C1 segment of cervical spinal cord (tissue), 14 donors: ENCODE data around the gene GSPT1.

Experiments
- DNase-seq, 14 donors: peaks; one replicate each; lab custom pipeline; 2025; lab: John Stamatoyannopoulos, UW

Gene GSPT1

GRCh38 chr16:11913425-11914079, 2.2 kb downstream of the GSPT1 start:
- no peak for DNase-seq

GRCh38 chr16:11909653-11910545, 5.9 kb downstream of the GSPT1 start:
- DNase-seq = no peak

GRCh38 chr16:11907160-11907970, 8.4 kb downstream of the GSPT1 start:
- no peak for DNase-seq

GRCh38 chr16:11903906-11904305, 11.8 kb downstream of the GSPT1 start:
- DNase-seq = no peak

GRCh38 chr16:11901091-11901490, 14.7 kb downstream of the GSPT1 start:
- no peak for DNase-seq

- no peak for DNase-seq
Measured at GRCh38 chr16:11896486-11897176, 19.1 kb downstream of the GSPT1 start.

GRCh38 chr16:11893571-11893970, 22.2 kb downstream of the GSPT1 start:
- DNase-seq = no peak

GRCh38 chr16:11892761-11893160, 23.0 kb downstream of the GSPT1 start:
- no peak for DNase-seq

- no peak for DNase-seq
Measured at GRCh38 chr16:11890231-11890965, 25.4 kb downstream of the GSPT1 start.

- DNase-seq = no peak
Measured at GRCh38 chr16:11886881-11887280, 28.9 kb downstream of the GSPT1 start.

- no peak for DNase-seq
Measured at GRCh38 chr16:11884035-11884434, 31.7 kb downstream of the GSPT1 start.

- DNase-seq = no peak
Measured at GRCh38 chr16:11880007-11880406, 35.7 kb downstream of the GSPT1 start.

- no peak for DNase-seq
Measured at GRCh38 chr16:11877374-11877773, 38.4 kb downstream of the GSPT1 start.

- no peak for DNase-seq
Measured at GRCh38 chr16:11876306-11876705, 39.5 kb downstream of the GSPT1 start.

GRCh38 chr16:11875721-11876120, 40.0 kb downstream of the GSPT1 start:
- no peak for DNase-seq

GRCh38 chr16:11871193-11871592, 44.6 kb downstream of the GSPT1 start:
- DNase-seq = no peak

- DNase-seq = no peak
Measured at GRCh38 chr16:11870399-11870798, 45.4 kb downstream of the GSPT1 start.

GRCh38 chr16:11869353-11870228, 46.2 kb downstream of the GSPT1 start:
- no peak for DNase-seq

GRCh38 chr16:11868412-11868980, 47.3 kb downstream of the GSPT1 start:
- DNase-seq = no peak

- no peak for DNase-seq
Measured at GRCh38 chr16:11862489-11862888, 53.3 kb downstream of the GSPT1 start.
